GM18520 (cell line): ENCODE results near the gene PEF1.

Experiments
- ATAC-seq: cut with Tn5 transposase; IDR thresholded peaks from one replicate; pipeline ENCODE4 v1.9.1; 2021; ENCODE audit not compliant: unreplicated experiment

Gene PEF1

GRCh38 chr1:31586376-31587327 is 58.0 kb downstream of the PEF1 start:
- no peak for ATAC-seq

- ATAC-seq = no peak
Observed at GRCh38 chr1:31585736-31586365, 58.8 kb downstream of the PEF1 start.

DNA sequence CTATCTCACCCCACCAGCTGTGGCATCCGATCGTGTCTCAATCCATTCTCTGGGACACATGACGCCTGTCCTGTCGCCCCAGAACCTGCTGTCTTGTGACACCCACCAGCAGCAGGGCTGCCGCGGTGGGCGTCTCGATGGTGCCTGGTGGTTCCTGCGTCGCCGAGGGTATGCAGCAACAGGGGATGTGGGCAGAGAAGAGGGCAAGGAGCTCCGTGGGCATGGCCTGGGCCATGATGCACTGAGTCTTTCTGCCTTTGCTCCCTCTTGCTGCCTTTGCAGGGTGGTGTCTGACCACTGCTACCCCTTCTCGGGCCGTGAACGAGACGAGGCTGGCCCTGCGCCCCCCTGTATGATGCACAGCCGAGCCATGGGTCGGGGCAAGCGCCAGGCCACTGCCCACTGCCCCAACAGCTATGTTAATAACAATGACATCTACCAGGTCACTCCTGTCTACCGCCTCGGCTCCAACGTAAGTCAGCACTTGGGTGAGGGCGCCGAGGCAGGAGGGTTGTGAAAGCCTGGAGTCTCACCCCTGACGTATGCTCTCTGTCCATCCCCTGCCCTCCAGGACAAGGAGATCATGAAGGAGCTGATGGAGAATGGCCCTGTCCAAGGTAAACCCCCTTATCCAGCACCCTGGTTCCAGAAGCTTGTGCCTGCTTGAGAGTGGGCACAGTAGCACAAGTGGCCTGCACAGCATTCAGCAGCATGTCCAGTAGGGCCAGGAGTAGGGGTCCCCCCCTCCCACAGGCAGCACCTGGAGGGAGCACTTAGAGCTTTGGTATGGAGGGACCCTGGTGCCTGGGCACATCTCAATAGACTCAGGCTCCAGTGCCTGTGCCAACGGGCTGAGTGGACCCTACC is 59.6 kb downstream of the PEF1 start:
- no peak for ATAC-seq

- ATAC-seq = no peak
Observed at GRCh38 chr1:31583995-31584868, 60.4 kb downstream of the PEF1 start.

- no peak for ATAC-seq
Observed at GRCh38 chr1:31583082-31583994, 61.3 kb downstream of the PEF1 start.

DNA sequence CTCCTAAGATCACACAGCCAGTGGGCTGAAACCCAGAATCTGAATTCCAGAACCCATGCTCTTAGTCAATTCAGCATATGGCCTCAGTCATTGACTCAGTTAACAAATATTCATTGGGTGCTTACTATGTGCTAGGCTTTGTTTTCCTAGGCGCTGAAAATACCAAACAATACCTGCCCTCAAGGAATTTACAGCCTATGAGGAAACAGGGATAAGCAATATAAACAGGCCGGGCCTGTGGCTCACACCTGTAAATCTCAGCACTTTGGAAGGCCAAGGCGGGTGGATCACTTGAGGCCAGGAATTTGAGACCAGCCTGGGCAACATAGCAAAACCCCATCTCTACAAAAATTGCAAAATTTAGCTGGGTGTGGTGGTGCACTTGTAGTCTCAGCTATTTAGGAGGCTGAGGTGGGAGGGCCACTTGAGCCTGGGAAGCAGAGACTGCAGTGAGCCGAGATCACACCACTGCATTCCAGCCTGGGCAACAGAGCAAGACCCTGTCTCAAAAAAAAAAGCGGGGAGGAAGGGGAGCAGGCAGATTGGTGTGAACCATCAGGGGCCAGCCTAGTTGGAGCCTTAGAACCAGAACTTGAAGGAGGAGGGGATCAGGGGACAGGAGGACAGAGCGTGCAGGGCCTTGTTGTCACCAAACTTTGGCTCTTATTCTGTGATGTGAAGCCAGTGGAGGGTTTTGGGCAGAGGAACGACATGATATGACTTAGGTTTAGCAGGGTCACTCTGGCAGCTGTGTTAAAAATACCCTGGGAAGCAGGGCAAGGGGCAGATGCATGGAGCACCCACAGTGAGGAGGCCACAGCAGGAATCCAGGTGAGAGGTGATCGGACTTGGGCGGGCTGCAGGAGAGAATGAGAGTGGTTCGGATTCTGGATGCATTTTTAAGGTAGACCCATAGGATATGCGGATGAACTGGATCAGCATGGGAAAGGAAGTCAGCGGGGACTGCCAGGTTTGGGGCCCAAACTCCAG is 62.6 kb downstream of the PEF1 start:
- no peak for ATAC-seq

DNA sequence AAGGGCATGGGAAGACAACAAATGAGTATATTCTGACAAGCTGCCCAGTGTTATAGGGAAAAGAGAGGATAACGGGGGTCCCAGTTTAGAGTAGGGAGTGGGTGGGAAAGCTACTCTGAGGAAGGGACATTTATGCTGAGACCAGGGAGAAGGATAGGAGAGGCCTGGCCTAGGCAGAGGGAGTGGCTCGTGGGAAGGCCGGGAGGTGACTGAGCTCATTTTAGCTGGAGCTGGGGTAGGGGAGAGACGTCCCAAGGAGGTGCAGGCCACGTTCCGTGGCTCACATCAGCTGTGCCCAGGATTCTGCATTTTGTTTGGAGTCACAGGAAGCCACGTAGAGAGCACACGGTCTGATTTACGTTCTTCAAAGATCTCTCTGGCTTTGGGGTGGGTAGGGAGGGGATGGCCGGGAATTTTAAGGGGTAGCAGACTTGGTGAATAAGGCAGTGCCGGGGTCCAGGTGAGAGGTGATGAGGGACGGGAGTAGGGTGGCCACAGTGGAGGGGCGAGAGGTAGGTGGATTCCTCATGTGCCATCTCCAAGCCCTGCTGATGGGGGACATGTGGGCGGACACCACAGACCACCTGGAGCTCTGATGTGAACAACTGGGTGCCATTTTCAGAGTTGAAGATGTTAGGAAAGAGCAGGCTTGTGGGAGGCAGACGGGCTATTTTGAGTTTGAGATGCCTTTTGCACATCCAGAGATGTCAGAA is 63.6 kb downstream of the PEF1 start:
- no peak for ATAC-seq

DNA sequence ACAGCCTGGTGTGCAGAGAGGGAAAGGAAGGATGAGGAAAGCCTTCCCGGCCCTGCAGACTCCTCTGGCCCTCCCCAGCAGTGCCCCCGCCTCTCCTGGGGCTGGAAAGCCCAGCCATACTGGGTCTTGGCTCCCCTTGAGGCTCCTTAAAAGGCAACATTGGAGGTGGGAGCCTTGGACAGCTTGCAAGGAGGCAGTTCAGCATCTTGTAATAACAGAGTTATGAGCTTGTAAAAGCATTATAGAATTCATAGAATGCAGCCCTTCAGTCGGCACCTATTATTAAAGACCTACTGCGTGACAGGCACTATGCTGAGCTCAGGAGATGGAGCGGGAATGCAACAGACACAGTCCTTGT is 64.2 kb downstream of the PEF1 start:
- ATAC-seq = no peak
